K562 (cell line): ENCODE data around the gene WDR81. TPM values are rescaled to one million over a fixed set of nuclear protein-coding genes. Genes with fewer than 3 reads are reported as not detected.

ENCODE experiments used
- ARNT ChIP-seq, 2 experiments: fragments of 450-650 bp; IDR thresholded peaks; 2 replicates each; pipeline ENCODE4 v1.6.1; 2016; ENCODE audit warnings: mild to moderate bottlenecking in 1 of 2
- ASH1L ChIP-seq: fragments of 450-650 bp; IDR thresholded peaks from 2 replicates; pipeline ENCODE4 v1.6.1; 2018; ENCODE audit warnings: borderline replicate concordance, mild to moderate bottlenecking, low read depth; ENCODE audit not compliant: partially characterized antibody
- CBFA2T2 ChIP-seq: fragments of 450-650 bp; conservative IDR thresholded peaks from 2 replicates; pipeline ENCODE4 v1.6.1; 2017; ENCODE audit warnings: mild to moderate bottlenecking
- CTBP1 ChIP-seq: fragments of 450-650 bp; IDR thresholded peaks from 2 replicates; pipeline ENCODE4 v1.6.1; 2016; ENCODE audit warnings: borderline replicate concordance
- KAT8 ChIP-seq: fragments of 450-650 bp; IDR thresholded peaks from 2 replicates; pipeline ENCODE4 v1.6.1; 2016; ENCODE audit warnings: low read depth, mild to moderate bottlenecking
- NR2C1 ChIP-seq, 2 experiments: fragments of 450-650 bp; IDR thresholded peaks; 2 replicates each; pipeline ENCODE4 v1.6.1; 2017; ENCODE audit warnings: mild to moderate bottlenecking in 2 of 2, antibody characterized with exemption in 1 of 2, inconsistent platforms in 1 of 2, missing compliant biosample characterization in 1 of 2, missing genetic modification characterization in 1 of 2
- NR2C2 ChIP-seq, 2 experiments: fragments of 200-800 bp in 1 of 2; sonication (Bioruptor generic) in 1 of 2; sonication (generic) in 1 of 2; formaldehyde crosslinking in 1 of 2; IDR thresholded peaks; 2 replicates each; pipeline versions ENCODE4 v1.6.1 to v1.8.0; 2016 to 2022; ENCODE audit warnings: mild to moderate bottlenecking in 1 of 2, missing compliant biosample characterization in 1 of 2, missing genetic modification characterization in 1 of 2, missing genetic modification reagents in 1 of 2
- PTRF ChIP-seq: fragments of 450-650 bp; IDR thresholded peaks from 2 replicates; pipeline ENCODE4 v1.6.1; 2016; ENCODE audit warnings: mild to moderate bottlenecking, missing genetic modification characterization, missing compliant biosample characterization
- RBFOX2 ChIP-seq: fragments of 200-400 bp; formaldehyde crosslinking; IDR thresholded peaks from 2 replicates; pipeline ENCODE4 v1.6.1; 2017; ENCODE audit warnings: low read depth, mild to moderate bottlenecking, low read length, moderate library complexity
- RFX1 ChIP-seq: fragments of 450-650 bp; IDR thresholded peaks from 2 replicates; pipeline ENCODE4 v1.6.1; 2016; ENCODE audit warnings: mild to moderate bottlenecking, moderate library complexity
- TEAD1 ChIP-seq, 2 experiments: fragments of 450-650 bp in 1 of 2; sonication (generic) in 1 of 2; formaldehyde crosslinking; IDR thresholded peaks; 2 replicates each; pipeline versions ENCODE4 v1.4.0 to v1.8.0; 2020 to 2022; ENCODE audit warnings: mild to moderate bottlenecking in 2 of 2, missing genetic modification reagents in 1 of 2
- ZNF785 ChIP-seq: fragments of 250-450 bp; sonication (Bioruptor Pico); IDR thresholded peaks from 2 replicates; pipeline ENCODE4 v1.4.0; 2020; ENCODE audit warnings: mild to moderate bottlenecking
- polyA plus RNA-seq, 8 experiments: library from polyadenylated mRNA; depleted of rRNA in 4 of 8; stranded (reverse) in 5 of 8; unstranded in 3 of 8; fragments of >200 nt; fragmentation: Nextera tagmentation in 2 of 8; fragmentation: Illumina TruSeq in 1 of 8; extraction: Ambion mirVana in 2 of 8; extraction: Trizol in 1 of 8; gene quantifications; 2 replicates each; pipeline versions ENCODE4 v1.2.1 to v1.2.3, GENCODE V29; 2011 to 2014; ENCODE audit warnings: inconsistent platforms in 1 of 8, missing spikeins in 1 of 8
- total RNA-seq, 7 experiments: library from RNA; depleted of rRNA in 6 of 7; stranded (reverse); fragments of >200 nt in 6 of 7; fragmentation: Illumina TruSeq in 2 of 7; extraction: Trizol in 2 of 7; gene quantifications; 2 replicates each; pipeline versions ENCODE4 v1.2.1 to v1.2.3, GENCODE V29; 2011 to 2021; ENCODE audit warnings: low replicate concordance in 1 of 7
- TF ChIP-seq, protein P1 (sequence below): fragments of 450-650 bp; formaldehyde crosslinking; IDR thresholded peaks from 2 replicates; pipeline ENCODE4 v1.4.0; 2020; ENCODE audit warnings: mild to moderate bottlenecking, mixed read lengths
- TF ChIP-seq, protein P2 (sequence below), 2 experiments: fragments of 450-650 bp in 1 of 2; sonication (generic) in 1 of 2; formaldehyde crosslinking in 1 of 2; IDR thresholded peaks; 2 replicates each; pipeline versions ENCODE4 v1.7.1 to v1.9.0; 2016 to 2022; ENCODE audit warnings: inconsistent platforms in 1 of 2, mild to moderate bottlenecking in 1 of 2, missing genetic modification reagents in 1 of 2
- TF ChIP-seq, protein P3 (sequence below): fragments of 450-650 bp; IDR thresholded peaks from 2 replicates; pipeline ENCODE4 v1.6.1; 2016

WDR81 gene
- total and polyA plus RNA-seq, 9 of the 15 experiments (the other 6 are each of a cell fraction or from before 2014, with no cell fraction given): 0.01 to 17.1 (median 3.3) TPM

DNA sequence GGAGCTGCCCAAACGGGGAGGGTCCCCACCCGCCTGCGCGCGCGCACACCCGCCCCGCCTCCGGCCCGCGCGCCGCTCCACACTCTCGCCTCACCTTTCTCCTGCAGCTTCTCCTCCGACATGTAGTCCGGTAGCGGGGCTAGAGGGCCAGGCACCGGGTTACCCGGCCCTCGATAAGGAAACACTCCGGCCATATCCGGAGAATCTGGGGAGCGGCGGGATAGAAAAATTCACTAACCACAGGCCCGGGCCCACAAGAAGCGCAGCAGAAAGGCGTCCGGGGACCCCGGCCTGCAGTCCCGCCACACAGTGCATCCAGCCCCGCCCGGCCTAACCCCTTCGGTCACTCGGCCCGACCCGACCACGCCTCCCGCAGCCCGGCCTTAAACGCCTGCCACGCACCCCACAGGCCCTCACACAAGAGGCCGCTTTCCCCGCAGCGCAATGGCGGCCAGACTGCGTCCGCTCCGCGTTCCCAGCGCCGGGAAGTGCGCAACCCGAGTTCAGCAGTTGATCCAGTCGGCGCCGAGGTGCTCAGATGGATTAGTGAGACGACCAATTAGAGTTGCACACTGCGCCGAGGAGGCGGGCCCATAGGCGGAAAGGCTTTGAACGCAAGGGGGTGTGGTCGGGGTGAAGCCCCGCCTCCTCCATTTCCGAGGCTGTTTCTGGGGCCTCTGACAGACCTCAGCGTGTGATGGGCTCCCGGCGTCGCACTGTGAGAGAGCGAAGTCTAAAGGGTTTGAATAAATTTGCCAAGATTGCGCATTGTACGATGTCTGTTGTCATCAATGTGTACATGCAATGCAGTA is 39.9 kb upstream of the WDR81 start, which contains the start of gene PRPF8 (continued):
- TF ChIP-seq, protein P1, sequence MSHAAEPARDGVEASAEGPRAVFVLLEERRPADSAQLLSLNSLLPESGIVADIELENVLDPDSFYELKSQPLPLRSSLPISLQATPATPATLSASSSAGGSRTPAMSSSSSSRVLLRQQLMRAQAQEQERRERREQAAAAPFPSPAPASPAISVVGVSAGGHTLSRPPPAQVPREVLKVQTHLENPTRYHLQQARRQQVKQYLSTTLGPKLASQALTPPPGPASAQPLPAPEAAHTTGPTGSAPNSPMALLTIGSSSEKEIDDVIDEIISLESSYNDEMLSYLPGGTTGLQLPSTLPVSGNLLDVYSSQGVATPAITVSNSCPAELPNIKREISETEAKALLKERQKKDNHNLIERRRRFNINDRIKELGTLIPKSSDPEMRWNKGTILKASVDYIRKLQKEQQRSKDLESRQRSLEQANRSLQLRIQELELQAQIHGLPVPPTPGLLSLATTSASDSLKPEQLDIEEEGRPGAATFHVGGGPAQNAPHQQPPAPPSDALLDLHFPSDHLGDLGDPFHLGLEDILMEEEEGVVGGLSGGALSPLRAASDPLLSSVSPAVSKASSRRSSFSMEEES (CRISPR knock-in tag): no peak
- no peak for TF ChIP-seq ZNF785 (CRISPR knock-in tag)
- no peak for TF ChIP-seq TEAD1 (CRISPR knock-in tag; IDR thresholded peaks at IDR 0.05)
- TF ChIP-seq, protein P2, sequence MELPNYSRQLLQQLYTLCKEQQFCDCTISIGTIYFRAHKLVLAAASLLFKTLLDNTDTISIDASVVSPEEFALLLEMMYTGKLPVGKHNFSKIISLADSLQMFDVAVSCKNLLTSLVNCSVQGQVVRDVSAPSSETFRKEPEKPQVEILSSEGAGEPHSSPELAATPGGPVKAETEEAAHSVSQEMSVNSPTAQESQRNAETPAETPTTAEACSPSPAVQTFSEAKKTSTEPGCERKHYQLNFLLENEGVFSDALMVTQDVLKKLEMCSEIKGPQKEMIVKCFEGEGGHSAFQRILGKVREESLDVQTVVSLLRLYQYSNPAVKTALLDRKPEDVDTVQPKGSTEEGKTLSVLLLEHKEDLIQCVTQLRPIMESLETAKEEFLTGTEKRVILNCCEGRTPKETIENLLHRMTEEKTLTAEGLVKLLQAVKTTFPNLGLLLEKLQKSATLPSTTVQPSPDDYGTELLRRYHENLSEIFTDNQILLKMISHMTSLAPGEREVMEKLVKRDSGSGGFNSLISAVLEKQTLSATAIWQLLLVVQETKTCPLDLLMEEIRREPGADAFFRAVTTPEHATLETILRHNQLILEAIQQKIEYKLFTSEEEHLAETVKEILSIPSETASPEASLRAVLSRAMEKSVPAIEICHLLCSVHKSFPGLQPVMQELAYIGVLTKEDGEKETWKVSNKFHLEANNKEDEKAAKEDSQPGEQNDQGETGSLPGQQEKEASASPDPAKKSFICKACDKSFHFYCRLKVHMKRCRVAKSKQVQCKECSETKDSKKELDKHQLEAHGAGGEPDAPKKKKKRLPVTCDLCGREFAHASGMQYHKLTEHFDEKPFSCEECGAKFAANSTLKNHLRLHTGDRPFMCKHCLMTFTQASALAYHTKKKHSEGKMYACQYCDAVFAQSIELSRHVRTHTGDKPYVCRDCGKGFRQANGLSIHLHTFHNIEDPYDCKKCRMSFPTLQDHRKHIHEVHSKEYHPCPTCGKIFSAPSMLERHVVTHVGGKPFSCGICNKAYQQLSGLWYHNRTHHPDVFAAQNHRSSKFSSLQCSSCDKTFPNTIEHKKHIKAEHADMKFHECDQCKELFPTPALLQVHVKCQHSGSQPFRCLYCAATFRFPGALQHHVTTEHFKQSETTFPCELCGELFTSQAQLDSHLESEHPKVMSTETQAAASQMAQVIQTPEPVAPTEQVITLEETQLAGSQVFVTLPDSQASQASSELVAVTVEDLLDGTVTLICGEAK (IDR thresholded peaks at IDR 0.05): peak; percentile 89
- TF ChIP-seq, protein P2 (CRISPR knock-in tag; IDR thresholded peaks at IDR 0.05): no peak
- TF ChIP-seq CBFA2T2: no peak
- peak; percentile 31; the same call in 1 of the 2 replicates for TF ChIP-seq CTBP1
- no peak for TF ChIP-seq KAT8
- TF ChIP-seq, protein P3, sequence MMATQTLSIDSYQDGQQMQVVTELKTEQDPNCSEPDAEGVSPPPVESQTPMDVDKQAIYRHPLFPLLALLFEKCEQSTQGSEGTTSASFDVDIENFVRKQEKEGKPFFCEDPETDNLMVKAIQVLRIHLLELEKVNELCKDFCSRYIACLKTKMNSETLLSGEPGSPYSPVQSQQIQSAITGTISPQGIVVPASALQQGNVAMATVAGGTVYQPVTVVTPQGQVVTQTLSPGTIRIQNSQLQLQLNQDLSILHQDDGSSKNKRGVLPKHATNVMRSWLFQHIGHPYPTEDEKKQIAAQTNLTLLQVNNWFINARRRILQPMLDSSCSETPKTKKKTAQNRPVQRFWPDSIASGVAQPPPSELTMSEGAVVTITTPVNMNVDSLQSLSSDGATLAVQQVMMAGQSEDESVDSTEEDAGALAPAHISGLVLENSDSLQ: peak; percentile 98
- no peak for TF ChIP-seq NR2C1 (IDR thresholded peaks at IDR 0.05)
- TF ChIP-seq NR2C1 (tag; IDR thresholded peaks at IDR 0.05): 0 out of 2 replicates have a peak, but pooled peaks have one; percentile 22
- no peak for TF ChIP-seq PTRF
- TF ChIP-seq NR2C2 (CRISPR knock-in tag; IDR thresholded peaks at IDR 0.05): no peak
- peak; percentile 82 for TF ChIP-seq NR2C2 (tag; IDR thresholded peaks at IDR 0.05)
- no peak for TF ChIP-seq RFX1
- TF ChIP-seq ARNT (IDR thresholded peaks at IDR 0.05): no peak
- TF ChIP-seq RBFOX2: peak; percentile 94
- TF ChIP-seq ASH1L: peak; percentile 39
